GM19023 (cell line): Measurements from ENCODE around the gene NDUFB5.
A peak's percentile ranks its signal among the peaks of the same experiment; 100 is the strongest.

Source experiments
- ATAC-seq: cut with Tn5 transposase; IDR thresholded peaks from one replicate; pipeline ENCODE4 v1.9.1; 2021; ENCODE audit warnings: mild to moderate bottlenecking, moderate library complexity; ENCODE audit not compliant: unreplicated experiment

The NDUFB5 gene

DNA sequence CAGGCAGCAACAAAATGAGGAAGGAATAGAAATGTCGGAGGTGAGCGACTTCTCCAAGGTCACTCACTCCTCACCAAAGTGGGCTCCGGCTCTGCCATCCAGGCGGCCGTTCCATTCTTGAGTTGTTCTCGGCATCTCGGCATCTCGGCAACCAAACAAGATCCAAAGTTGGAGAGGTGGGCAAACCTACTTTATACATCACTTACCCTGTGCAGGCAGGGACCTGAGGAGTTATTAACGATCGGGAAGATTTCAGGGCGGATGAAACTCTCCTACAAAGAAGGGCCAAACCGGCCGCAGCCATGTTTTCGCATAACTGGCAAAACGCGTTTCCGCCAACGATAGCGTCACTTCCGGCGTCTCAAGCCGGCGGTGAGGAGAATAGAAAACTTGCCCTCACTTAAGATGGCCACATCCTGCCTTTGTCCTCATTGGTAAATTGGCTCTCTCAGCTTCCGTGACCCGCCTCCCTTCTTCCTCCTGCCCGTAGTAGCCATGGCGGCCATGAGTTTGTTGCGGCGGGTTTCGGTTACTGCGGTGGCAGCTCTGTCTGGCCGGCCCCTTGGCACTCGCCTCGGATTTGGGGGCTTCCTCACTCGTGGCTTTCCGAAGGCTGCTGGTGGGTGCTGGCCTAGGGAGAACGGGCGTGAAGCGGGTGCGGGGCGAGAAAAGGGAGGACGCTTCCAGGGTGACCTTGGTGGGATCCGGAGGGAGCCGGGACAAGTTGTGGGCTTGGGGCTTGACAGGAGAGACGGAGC is at the start of gene NDUFB5, which contains the start of gene MRPL47:
NDUFB5 (plus strand) TSS at position 474 of the 758 bp plus-strand sequence; CDS start at position 496, 22 bp downstream.
MRPL47 (minus strand) TSS at position 318 of the 758 bp plus-strand sequence; CDS start at position 304, 14 bp downstream.
- peak; percentile 99 for ATAC-seq

DNA sequence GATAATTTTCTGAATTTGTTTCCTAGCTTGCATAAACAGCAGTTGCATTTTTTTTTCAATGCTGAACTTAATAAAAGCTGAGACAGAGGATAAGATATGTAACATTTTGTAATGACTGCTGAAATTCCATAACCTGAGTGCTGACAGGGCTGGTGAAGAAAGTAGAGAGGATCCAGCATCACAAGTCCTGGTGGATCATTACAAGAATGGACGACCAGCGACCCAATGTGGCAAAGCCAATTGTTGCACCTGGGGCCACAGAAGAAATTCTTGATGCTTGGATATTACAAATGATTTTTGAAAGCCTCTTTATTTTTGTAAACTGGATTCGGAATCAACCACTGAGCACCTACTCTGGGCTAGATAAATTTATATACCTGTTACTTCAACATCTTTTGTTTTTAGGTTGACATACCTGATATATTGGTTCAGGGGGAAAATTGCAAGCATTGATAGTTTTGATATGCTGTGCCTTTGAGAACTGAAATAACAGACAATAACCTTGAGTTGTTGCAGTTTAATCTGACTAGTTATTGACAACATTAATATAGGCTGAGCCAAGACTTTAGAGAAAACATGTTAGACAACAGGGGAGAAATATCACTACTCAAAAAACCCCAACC is 45.7 kb upstream of the NDUFB5 start:
- ATAC-seq = no peak

DNA sequence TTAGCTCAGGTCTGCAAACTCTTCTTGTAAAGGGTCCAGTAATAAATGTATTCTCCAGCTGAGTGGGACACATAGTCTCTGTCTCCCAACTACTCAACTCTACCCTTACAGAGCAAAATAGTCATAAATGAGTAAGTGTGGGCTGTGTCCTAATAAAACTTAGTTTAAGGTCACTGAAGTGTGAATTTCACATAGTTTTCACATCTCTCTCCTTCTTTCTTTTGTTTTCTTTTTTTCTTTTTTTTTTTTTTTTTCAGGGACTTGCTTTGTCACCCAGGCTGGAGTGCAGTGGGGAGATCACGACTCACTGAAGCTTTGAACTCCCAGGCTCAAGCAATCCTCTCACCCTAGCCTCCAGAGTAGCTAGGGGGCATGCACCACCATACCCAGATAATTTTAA is 43.8 kb upstream of the NDUFB5 start:
- no peak for ATAC-seq

DNA sequence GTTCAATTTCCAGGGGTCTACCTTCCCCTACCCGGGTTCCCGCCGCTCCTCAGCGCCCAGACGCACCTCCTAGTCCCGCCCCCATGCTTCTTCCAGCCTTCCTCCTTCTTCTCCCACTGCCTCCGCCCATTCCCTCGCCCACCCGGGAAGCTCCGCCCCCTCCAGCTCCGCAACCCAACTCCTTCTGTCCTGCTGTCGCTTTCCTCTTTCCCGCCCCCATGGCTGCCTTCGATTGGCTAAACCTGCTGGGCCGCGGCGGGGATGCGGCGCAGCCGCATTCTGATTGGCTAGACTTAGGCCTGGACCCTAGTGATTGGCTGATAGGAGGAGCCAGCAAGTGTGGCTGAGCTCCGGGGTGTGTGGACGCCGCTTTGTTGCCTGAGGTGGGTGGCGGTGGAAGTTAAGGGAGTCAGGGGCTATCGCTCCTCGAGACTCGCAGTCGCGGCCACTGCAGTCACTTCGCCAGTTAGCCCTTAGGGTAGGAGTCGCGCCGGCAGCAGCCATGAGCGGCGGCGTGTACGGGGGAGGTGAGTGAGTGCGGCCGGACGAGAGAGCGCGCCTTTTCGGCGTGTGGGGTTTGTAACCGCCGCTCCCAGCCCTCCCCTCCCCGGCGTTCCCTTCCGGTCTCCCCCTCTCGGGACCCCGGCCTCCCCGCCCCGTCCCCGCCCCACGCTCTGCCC is 41.9 kb upstream of the NDUFB5 start, which contains the start of gene ACTL6A:
ACTL6A (plus strand) TSS at position 336 of the 680 bp plus-strand sequence; CDS start at position 503, 167 bp downstream.
- peak; percentile 97 for ATAC-seq

DNA sequence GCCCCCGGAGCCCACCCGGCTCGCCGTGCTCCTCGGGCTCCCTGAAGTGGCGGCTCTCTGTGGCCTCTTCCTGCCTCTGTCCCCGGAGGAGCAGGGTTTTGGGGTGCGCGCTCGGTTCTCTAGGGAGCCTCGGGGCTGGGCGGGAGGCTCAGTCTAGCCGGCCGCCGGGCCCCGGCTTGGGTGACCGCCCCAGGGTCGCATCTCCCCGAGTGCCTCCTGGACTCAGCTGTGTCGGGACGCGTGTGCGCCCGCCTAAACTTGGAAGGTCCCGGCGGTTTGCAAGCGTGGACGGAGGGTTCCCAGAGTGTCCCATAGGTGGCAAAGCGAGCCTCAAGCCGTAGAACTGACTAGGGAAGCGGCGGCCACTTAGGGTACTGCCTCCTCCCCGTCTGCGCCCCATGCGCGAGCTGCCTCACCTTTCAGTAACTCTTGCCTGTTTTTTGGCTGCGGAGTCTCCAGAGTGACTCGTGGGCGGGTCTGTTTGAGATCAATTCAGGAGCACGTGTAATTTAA is 41.3 kb upstream of the NDUFB5 start:
- peak; percentile 49 for ATAC-seq

DNA sequence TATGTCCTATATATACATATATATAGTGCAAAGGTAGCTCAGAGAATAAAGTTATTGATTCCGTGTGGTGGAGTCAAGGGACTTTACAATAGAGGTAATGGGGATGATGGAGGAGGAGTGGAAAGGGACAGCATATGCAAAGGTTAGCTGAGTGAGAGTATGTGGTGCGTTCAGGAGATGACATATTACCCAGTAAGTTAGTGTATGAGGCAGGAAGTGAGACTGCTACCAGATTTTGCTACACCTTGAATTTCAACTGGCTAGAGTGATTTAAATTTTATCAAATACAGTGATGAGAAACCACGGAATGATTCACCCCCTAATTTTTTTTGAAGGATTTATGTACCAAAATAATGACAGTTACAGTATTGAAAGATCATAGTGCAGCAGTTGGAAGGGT is 39.1 kb upstream of the NDUFB5 start:
- no peak for ATAC-seq

DNA sequence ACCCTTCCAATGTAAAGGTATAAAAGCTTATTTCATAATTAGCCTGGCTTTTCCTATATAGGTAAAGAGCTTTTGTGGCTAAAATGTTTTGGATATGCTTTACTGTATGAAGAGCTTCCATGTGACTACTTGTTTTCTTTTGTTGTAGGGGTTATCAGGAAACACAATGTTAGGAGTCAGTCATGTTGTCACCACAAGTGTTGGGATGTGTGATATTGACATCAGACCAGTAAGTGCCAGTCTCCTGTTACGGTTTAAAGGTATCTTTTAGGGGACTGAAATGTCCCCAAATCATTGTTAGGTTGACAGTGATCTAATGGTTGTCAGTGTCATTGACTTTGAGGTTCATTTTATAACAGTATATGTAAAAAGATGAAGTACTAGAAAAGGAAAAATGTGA is 23.6 kb upstream of the NDUFB5 start:
- ATAC-seq = no peak

DNA sequence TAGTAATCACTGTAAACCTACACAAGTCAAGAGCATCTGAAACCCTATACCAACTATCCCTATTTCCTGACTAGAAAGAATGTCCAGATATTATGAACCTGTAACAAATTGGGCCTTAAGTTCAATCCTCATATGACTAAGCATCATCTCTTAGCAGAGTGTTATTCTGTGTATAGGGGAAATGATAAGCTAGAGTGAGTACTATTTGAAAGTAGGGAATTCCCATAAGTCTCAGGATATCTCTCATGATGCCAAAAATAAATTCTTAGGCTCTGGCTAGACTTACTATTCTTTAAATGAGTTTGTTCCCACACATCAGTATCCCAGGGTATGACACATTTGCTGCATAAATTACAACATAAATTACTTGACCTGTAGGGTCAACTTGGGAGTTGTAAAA is 15.5 kb upstream of the NDUFB5 start:
- ATAC-seq = no peak

DNA sequence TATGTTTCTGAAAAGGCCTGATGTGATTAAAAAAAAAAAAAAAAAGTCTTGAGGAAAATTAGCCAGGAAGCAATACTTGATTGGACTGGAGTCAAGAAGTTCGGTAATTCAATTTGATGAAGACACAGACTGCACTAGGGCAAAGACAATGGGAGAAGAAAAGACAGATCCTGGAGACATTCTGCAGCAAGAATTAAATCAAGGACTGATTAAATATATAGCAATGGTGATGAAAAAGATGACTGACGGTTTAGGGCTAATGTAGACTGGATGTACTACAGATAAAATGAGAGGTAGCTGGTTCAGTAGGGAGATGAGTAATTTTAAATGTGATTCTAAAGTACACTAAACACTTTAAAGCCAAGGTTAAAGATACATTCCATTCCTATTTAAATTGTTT is 13.9 kb upstream of the NDUFB5 start:
- no peak for ATAC-seq

DNA sequence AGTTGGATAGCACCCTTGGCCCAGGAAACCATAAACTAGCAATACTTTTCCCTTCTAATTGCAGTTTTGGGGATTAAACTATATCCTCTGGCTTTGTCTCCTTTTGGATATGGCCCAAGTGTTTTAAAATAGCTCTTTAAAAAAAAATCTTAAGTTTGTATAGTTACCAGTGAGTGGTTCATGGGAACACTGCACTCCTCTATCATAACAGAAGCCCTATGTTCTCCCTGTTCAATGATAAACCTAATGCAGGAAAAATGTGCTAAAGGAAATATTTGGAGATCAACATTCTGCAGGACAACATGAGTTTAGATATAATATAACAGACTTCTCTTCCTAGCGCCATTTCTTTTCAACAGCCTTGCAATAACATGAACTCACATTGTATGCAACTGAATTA is 13.3 kb upstream of the NDUFB5 start:
- no peak for ATAC-seq

DNA sequence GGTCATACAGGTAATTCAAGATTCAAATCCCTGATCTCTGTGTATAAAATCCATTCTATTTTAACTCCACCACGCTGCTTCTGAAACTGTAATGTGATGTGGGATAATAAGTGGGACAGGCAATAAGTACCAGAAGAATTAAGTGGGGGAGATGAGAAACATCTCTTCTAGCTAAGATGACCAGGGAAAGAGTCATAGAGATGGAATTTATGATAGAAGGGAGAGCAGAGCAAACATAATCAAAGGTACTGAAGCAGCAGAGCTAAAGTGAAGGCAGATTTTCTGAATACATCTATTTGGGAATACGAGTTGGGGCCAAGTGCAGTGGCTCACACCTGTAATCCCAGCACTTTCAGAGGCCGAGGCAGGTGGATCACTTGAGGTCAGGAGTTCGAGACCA is 5.1 kb upstream of the NDUFB5 start:
- no peak for ATAC-seq

DNA sequence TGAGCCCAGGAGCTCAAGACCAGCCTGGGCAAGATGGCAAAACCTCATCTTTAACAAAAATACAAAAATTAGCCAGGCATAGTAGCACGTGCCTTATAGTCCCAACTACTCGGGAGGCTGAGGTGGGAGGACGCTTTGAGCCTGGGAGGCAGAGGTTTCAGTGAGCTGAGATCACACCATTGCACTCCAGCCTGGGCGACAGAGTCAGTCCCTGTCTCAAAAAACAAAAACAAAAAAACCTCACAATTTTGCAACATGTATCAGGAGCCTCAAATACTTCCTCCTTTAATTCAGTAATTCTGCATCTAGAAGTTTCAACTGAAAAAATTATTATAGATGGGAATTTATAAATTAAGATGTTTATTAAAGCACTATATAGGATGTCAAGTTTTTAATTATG is 1.3 kb upstream of the NDUFB5 start:
- no peak for ATAC-seq

DNA sequence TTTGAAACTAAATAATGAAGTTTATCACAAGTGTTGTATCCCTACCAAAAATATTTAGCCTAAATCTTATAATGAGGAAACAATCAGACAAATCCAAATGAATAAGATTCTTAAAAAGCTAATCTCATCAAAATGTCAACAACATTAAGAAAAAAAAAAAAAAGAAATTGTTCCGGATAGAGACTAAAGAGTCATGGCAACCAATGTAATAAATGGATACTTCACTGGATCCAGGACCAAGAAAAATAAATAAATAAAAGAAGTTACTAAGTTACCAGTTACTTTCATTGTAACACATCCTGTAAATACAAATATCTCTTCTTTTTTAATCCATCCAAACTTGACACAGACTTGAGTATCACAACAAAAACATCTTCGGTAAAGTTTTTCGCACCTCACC is 763 bp upstream of the NDUFB5 start:
- no peak for ATAC-seq

DNA sequence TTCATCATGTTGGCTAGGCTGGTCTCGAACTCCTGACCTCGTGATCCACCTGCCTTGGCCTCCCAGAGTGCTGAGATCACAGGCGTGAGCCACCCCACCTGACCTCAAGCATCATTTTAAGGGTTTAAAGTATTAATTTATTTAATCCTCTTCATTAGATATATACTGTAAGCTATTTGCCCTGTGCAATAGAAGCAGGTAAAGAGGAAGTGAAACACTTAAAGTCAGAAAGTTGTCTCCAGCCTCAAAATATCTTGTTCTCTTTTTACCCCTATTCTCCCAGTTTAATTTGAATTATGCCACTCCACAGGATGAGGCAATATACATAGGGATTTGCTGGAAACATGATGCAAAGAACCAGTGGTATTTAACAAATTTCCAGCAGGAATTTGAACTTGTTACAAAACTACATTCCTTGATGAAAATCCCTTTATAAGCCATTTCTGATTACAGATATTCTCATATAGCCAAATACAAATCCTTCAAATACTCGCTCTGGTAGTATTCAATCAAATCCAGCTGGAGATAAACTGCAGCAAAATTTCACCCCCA is 2.0 kb downstream of the NDUFB5 start:
- ATAC-seq = no peak

DNA sequence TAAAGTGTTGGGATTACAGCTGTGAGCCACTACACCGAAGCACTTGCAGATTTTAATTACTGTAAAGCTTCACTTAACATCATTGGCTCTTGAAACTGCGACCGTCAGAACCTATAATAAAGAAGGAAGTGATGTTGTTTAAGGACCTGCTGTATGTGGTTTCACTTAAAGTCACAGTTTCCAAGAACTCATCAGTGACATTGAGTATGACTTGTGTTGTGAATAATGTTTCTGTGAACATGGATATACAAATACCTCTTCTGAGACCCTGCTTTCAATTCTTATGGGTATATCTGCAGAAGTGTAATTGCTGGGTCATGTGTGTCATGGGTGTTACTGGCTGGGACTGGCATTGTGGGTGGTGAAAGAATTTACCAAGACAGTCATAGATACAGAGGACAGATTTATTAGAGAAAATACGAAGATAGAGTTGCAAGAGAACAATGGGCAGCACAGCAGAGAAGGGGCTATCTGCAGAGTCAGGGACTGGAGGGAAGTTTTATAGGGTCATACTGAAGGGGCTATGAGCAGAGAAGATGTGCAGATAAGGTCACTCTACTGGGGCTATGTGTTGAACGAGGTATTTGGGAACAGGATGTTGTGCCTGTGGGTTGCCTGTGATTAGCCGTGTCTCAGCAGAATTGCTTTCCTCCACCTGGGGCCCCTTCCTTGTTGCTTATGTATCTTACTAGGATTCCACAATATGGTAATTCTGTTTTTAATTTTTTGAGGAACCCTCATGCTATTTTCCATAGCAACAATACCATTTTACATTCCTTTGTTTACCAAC is 4.5 kb downstream of the NDUFB5 start:
- peak; percentile 33 for ATAC-seq

DNA sequence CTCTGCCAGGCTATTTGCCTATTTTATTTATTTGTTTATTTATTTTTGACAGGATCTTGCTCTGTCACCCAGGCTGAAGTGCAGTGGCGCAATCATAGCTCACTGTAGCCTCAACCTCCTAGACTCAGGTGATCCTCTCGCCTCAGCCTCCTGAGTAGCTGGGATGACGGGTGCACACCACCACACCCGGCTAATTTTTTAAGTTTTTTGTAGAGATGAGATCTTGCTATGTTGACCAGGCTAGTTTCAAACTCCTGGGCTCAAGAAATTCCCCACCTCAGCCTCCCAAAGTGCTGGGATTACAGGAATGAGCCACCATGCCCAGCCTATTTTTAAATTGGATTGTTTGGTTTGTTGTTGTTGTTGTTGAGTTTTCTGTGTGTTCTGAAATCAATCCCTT is 5.5 kb downstream of the NDUFB5 start:
- no peak for ATAC-seq

DNA sequence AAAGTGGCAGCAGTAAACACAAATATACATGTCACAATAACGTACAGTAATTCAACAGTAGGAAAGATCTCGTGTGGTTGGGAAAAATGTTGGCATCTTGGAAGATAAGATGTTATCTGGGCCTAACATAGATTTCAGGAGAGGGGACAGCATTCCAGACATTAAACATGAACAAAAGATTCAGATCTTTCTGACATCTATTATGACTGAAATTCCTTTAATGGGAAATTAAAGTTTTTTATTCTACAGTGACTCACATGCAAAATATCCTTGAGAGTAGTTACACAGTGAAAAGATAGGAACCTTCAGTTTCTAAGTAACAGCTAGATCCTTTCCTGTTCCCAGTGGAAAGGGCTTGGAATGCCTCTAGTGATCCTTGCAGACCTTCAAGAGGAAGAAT is 9.2 kb downstream of the NDUFB5 start:
- ATAC-seq = no peak

DNA sequence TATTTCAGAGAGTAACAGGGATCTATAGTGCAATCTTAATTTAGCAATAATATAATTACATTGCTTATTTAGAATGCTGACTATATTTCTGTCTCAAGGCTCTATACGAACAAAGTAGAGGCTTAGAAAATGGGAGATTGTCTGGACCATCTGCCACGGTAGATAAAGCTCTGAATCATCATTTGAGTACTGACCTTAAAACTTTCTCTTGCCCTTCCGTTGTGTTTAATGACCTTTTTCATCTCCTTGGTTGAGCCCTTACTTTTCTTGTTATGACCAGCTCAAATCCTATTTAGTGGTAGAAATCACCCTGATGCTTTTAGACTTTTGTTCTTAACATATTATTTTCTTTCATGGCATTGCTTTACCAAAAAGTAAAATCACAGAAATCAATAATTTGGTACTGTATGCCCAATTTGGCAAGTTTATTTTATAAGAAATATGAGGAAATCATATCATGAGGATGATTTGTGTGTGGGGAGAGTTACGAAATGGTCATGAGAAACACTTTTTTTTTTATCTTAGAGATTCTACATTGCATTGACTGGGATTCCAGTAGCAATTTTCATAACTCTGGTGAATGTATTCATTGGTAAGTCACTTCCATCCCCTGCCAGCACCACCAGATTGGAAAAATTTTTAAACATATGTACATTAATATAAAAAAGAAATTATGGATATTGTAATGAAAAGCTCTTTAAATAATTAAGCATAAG is 11.0 kb downstream of the NDUFB5 start:
- ATAC-seq = no peak

DNA sequence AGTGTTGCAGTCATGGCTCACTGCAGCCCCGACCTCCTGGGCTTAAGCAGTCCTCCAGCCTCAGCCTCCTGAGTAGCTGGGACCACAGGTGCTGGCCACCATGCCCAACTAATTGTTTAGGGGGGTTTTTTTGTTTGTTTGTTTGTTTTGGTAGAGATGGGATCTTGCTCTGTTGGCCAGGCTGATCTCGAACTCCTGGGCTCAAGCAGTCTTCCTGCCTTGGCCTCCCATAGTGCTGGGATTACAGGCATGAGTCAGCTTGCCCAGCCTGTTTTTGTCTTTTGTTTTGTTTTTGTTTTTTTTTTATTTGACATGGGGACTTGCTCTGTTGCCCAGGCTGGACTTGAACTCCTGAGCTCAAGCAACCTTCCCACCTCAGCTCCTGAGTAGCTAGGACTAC is 17.4 kb downstream of the NDUFB5 start:
- no peak for ATAC-seq

DNA sequence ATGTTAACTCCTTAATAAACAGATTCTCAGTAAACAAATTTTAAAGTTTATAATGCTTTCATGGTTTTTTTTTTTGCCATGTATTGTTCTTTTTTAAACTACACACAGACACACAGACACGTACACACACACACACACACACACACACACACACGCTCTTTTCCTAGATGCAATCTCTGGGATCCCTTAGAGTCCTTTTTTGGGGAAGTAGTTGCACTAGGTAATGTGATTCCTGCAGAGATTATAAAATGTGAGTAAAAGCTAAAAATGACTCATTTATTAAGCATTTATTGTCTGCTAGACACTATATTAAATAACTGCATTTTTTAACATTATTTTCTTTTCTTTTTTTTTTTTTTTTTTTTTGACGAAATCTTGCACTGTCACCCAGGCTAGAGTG is 19.9 kb downstream of the NDUFB5 start:
- no peak for ATAC-seq
